GM12878 (cell line): ENCODE data around the gene GPX7. TPM values are rescaled to one million over a fixed set of nuclear protein-coding genes. Genes with fewer than 3 reads are reported as not detected.

ENCODE experiments used
- ATAC-seq: fragments of 200-7000 bp; cut with Tn5 transposase; 3 replicates; pipeline ENCODE4 v1.9.1; 2020; ENCODE audit warnings: mild to moderate bottlenecking, moderate library complexity
- BruUV-seq: library from RNA; stranded (reverse); fragments of 400-500 nt; replicated peaks from 2 replicates; lab custom pipeline; 2021; lab: Mats Ljungman, UMichigan
- CTCF ChIA-PET: fragments of 300-600 bp; sonication (Branson Sonifier 250); formaldehyde crosslinking; extraction: SDS; loops from one replicate; lab custom pipeline; 2021; ENCODE audit warnings: inconsistent platforms; lab: Yijun Ruan, JAX
- POLR2A ChIA-PET: fragments of 350-600 bp; formaldehyde crosslinking; extraction: SDS; loops from one replicate; lab custom pipeline; 2021; ENCODE audit warnings: inconsistent platforms; lab: Charles Lee
- RAD21 ChIA-PET: fragments of 300-600 bp; sonication (Branson Sonifier 250); formaldehyde crosslinking; loops from one replicate; lab custom pipeline; 2023; ENCODE audit warnings: antibody characterized with exemption; ENCODE audit not compliant: unreplicated experiment; lab: Charles Lee
- SMC1A ChIA-PET: fragments of 300-600 bp; sonication (Branson Sonifier 250); formaldehyde crosslinking; loops from one replicate; lab custom pipeline; 2023; ENCODE audit not compliant: unreplicated experiment, uncharacterized antibody; lab: Charles Lee
- DNase-seq: peaks from one replicate; pipeline ENCODE4 v3.0.0-alpha.2; 2011; ENCODE audit warnings: low read depth, low spot score
- FAIRE-seq: peaks from 3 replicates; lab custom pipeline; 2011; peaks lifted over from hg19 to GRCh38; lab: Jason Lieb, UNC
- H2AFZ ChIP-seq: 2 replicates; pipeline ENCODE4 v1.6.0; 2011; ENCODE audit warnings: low read depth, low read length, control low read depth; ENCODE audit not compliant: control insufficient read depth
- H3K27ac ChIP-seq: 2 replicates; pipeline ENCODE4 v1.5.1; 2011; ENCODE audit warnings: control low read depth; ENCODE audit not compliant: control insufficient read depth, insufficient read depth
- H3K27me3 ChIP-seq, 2 experiments: replicated peaks in 1 of 2; 2 replicates each; pipeline versions ENCODE4 v1.6.0 to v1.6.1; 2011; ENCODE audit warnings: low read length in 1 of 2; ENCODE audit not compliant: control insufficient read depth in 2 of 2, insufficient read depth in 2 of 2
- H3K36me3 ChIP-seq, 2 experiments: 2 replicates each; pipeline ENCODE4 v1.5.1; 2011; ENCODE audit warnings: low read length in 1 of 2; ENCODE audit not compliant: control insufficient read depth in 2 of 2, insufficient read depth in 2 of 2
- H3K4me1 ChIP-seq: 2 replicates; pipeline ENCODE4 v1.6.1; 2011; ENCODE audit warnings: mild to moderate bottlenecking, low read length, moderate library complexity, mixed read lengths; ENCODE audit not compliant: control insufficient read depth, insufficient read depth
- H3K4me2 ChIP-seq: 2 replicates; pipeline ENCODE4 v1.6.0; 2011; ENCODE audit warnings: control low read depth; ENCODE audit not compliant: control insufficient read depth, insufficient read depth
- H3K4me3 ChIP-seq: fragments of 200-600 bp; sonication (generic); 2 replicates; pipeline ENCODE4 v1.5.1; 2016
- H3K79me2 ChIP-seq: 2 replicates; pipeline ENCODE4 v1.6.0; 2011; ENCODE audit warnings: low read length; ENCODE audit not compliant: control insufficient read depth, insufficient read depth
- H3K9ac ChIP-seq: 2 replicates; pipeline ENCODE4 v1.8.0; 2011; ENCODE audit warnings: low read length, control low read depth, mixed read lengths; ENCODE audit not compliant: control insufficient read depth, insufficient read depth
- H3K9me3 ChIP-seq: replicated peaks from 3 replicates; pipeline ENCODE4 v1.5.1; 2011; ENCODE audit warnings: mild to moderate bottlenecking, low read length; ENCODE audit not compliant: control insufficient read depth, insufficient read depth
- H4K20me1 ChIP-seq: 2 replicates; pipeline ENCODE4 v1.6.0; 2011; ENCODE audit not compliant: control insufficient read depth, insufficient read depth
- EED ChIP-seq: sonication (generic); IDR thresholded peaks from 2 replicates; pipeline ENCODE4 v1.6.1; 2016; ENCODE audit warnings: antibody characterized with exemption, low read depth
- MEF2B ChIP-seq: fragments of 450-650 bp; IDR thresholded peaks from 2 replicates; pipeline ENCODE4 v1.6.1; 2018; ENCODE audit warnings: mild to moderate bottlenecking, moderate library complexity; ENCODE audit not compliant: partially characterized antibody, poor library complexity, severe bottlenecking
- MYC ChIP-seq: IDR thresholded peaks from 2 replicates; pipeline ENCODE4 v1.6.1; 2011; ENCODE audit warnings: mild to moderate bottlenecking, low read length, moderate library complexity, inconsistent platforms; ENCODE audit not compliant: insufficient read depth, insufficient replicate concordance, insufficient read length, severe bottlenecking
- TCF7 ChIP-seq: IDR thresholded peaks from 2 replicates; pipeline ENCODE4 v1.6.1; 2014; ENCODE audit warnings: antibody characterized with exemption, borderline replicate concordance
- ZNF217 ChIP-seq: fragments of 450-650 bp; IDR thresholded peaks from 2 replicates; pipeline ENCODE4 v1.6.1; 2017; ENCODE audit warnings: antibody characterized with exemption, mild to moderate bottlenecking
- ZNF592 ChIP-seq: fragments of 450-650 bp; IDR thresholded peaks from 2 replicates; pipeline ENCODE4 v1.6.1; 2017; ENCODE audit warnings: mild to moderate bottlenecking, moderate library complexity
- WGBS: methylation state at CpG from one replicate; pipeline ENCODE4 v1.1.6; 2016; ENCODE audit warnings: low lambda C conversion rate; ENCODE audit not compliant: insufficient replicate concordance, insufficient coverage; ENCODE audit errors: missing lambda C conversion rate; 5-methylcytosine and 5-hydroxymethylcytosine counted together
- in situ Hi-C: fragments of 300-500 bp; cut with MboI; formaldehyde crosslinking; loops from 9 replicates; pipeline ENCODE4 v1.14.3; 2018; ENCODE audit warnings: mixed read lengths
- intact Hi-C: fragments of 100-400 bp; cut with micrococcal nuclease; formaldehyde crosslinking; loops from one replicate; pipeline ENCODE4 v1.14.2; 2022; ENCODE audit not compliant: unreplicated experiment
- polyA plus RNA-seq, 11 experiments: library from polyadenylated mRNA; depleted of rRNA in 4 of 11; unstranded in 6 of 11; stranded (reverse) in 5 of 11; fragments of >200 nt; fragmentation: Nextera tagmentation in 4 of 11; fragmentation: Illumina TruSeq in 1 of 11; extraction: Ambion mirVana in 4 of 11; extraction: Trizol in 1 of 11; gene quantifications; 1 replicate in 1 of 11; 2 replicates in 10 of 11; pipeline versions ENCODE4 v1.2.1 to v1.2.3, GENCODE V29; 2011 to 2016; ENCODE audit warnings: inconsistent platforms in 2 of 11, missing spikeins in 2 of 11, low read depth in 1 of 11
- total RNA-seq, 4 experiments: library from RNA; depleted of rRNA in 3 of 4; stranded (reverse); fragments of >200 nt in 3 of 4; fragmentation: Illumina TruSeq in 1 of 4; extraction: Trizol in 1 of 4; gene quantifications; 2 replicates each; pipeline versions ENCODE4 v1.2.1 to v1.2.3, GENCODE V29; 2013 to 2021

Gene GPX7
- total and polyA plus RNA-seq, 10 of the 15 experiments (the other 5 are each of a cell fraction or from before 2014, with no cell fraction given): 1.9 to 4.2 (median 2.5) TPM; not detected in 1

- no peak for TF ChIP-seq ZNF592
- no peak for TF ChIP-seq MEF2B
- TF ChIP-seq TCF7: no peak
- no peak for TF ChIP-seq ZNF217
- no peak for TF ChIP-seq EED
Measured at GRCh38 chr1:52559875-52560274, 42.3 kb upstream of the GPX7 start (continued).

- H3K4me1 ChIP-seq: no peaks in the 10 kb centered on the region
- POLR2A ChIA-PET: no interaction called here
- no peaks in the 10 kb centered on the region for H3K79me2 ChIP-seq
- H3K27me3 ChIP-seq: no peaks in the 10 kb centered on the region
- H2AFZ ChIP-seq: no peak overlapping the region
- no peak overlapping the region for H3K27ac ChIP-seq
- no TSS peak for BruUV-seq
- no peaks in the 10 kb centered on the region for H3K9me3 ChIP-seq
- no peak for TF ChIP-seq MYC
- in situ Hi-C loops: no loop called here
- no peak overlapping the region for H3K4me2 ChIP-seq
- CTCF ChIA-PET: no interaction called here
- H3K36me3 ChIP-seq: no peaks in the 10 kb centered on the region
- no peaks in the 10 kb centered on the region for H4K20me1 ChIP-seq
- intact Hi-C loops: no loop called here
- RAD21 ChIA-PET: no interaction called here
- H3K9ac ChIP-seq: no peak overlapping the region
- SMC1A ChIA-PET: no interaction called here
- no peak for FAIRE-seq
- 84% methylated on average over 3 of the region's 3 CpGs for WGBS
- no peak for ATAC-seq
- DNase-seq: no peak
- H3K4me3 ChIP-seq: no peak overlapping the region
Measured at GRCh38 chr1:52562766-52563165, 39.4 kb upstream of the GPX7 start.
